ENCODE measurements around the gene ROS1. TPM values are rescaled to one million over a fixed set of nuclear protein-coding genes. Genes with fewer than 3 reads are reported as not detected.

The ROS1 gene
- total and polyA plus RNA-seq, 2 donors (not counting 1 experiment from before 2014, with no cell fraction given), result not detected

DNA sequence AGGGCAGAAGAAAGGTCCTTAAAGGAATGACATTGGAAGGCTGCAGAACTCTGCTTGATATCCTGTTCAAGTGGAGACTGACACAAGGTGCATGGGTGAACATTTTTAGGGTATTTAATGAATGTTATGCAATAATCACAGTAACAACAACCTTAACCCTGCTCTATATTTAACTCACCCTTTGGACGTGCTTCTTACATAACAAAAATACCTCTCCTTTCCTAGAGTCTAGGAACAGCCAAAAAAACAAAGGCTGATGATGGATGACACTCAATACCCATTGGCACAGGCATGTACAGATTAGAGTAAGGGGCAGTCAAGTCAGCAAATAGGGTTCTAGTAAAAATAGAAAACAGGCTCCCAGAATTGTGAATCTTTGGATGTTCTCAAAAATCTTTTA, 30.6 kb downstream of the ROS1 start:
- H3K36me3 ChIP-seq (replicated peaks in 1 of 2; ENCODE audit: control extremely low read depth in 1 of 2, control insufficient read depth in 1 of 2, extremely low read depth in 1 of 2, insufficient read depth in 2 of 2, low read length in 1 of 2), result no peaks in the 10 kb centered on the region
- H3K4me2 ChIP-seq (replicated peaks; ENCODE audit: low read depth, low read length, poor library complexity, severe bottlenecking), result no peak overlapping the region
- no peak overlapping the region for H2AFZ ChIP-seq (ENCODE audit: insufficient read depth, low read depth, low read length, poor library complexity, severe bottlenecking)
- ChIA-PET POLR2A (no interaction called here), CTCF (no interaction called here)
- no peaks in the 10 kb centered on the region for H4K20me1 ChIP-seq (ENCODE audit: control insufficient read depth, insufficient read depth, low read length, poor library complexity, severe bottlenecking)
- H3K9me3 ChIP-seq (ENCODE audit: control extremely low read depth in 1 of 3, control insufficient read depth in 2 of 3, insufficient read depth in 1 of 3, low read length in 2 of 3), result no peaks in the 10 kb centered on the region
- WGBS (ENCODE audit: insufficient coverage), result no CpG with 5 or more reads among the region's 1 CpG
- no peak overlapping the region for H3K27ac ChIP-seq (ENCODE audit: low read length in 2 of 2)
- Mint-ChIP-seq H3K4me3 (no peak overlapping the region), H3K9me3 (ENCODE audit: insufficient read depth) (no peaks in the 10 kb centered on the region), H3K4me1 (no peaks in the 10 kb centered on the region), H3K27me3 (peaks cover 3% of the 10 kb centered on the region), H3K27ac (no peak overlapping the region)
- no peak overlapping the region for H3K4me3 ChIP-seq (ENCODE audit: control extremely low read depth in 1 of 5, extremely low read depth in 1 of 5, insufficient read depth in 1 of 5, low read depth in 2 of 5, low read length in 4 of 5)
- intact Hi-C loops (cut with micrococcal nuclease), result no loop called here
- TF ChIP-seq EZH2 (IDR thresholded peaks at IDR 0.05; ENCODE audit: borderline replicate concordance, insufficient read depth, low read depth, low read length, poor library complexity, severe bottlenecking), result no peak
- TF ChIP-seq, protein P1, sequence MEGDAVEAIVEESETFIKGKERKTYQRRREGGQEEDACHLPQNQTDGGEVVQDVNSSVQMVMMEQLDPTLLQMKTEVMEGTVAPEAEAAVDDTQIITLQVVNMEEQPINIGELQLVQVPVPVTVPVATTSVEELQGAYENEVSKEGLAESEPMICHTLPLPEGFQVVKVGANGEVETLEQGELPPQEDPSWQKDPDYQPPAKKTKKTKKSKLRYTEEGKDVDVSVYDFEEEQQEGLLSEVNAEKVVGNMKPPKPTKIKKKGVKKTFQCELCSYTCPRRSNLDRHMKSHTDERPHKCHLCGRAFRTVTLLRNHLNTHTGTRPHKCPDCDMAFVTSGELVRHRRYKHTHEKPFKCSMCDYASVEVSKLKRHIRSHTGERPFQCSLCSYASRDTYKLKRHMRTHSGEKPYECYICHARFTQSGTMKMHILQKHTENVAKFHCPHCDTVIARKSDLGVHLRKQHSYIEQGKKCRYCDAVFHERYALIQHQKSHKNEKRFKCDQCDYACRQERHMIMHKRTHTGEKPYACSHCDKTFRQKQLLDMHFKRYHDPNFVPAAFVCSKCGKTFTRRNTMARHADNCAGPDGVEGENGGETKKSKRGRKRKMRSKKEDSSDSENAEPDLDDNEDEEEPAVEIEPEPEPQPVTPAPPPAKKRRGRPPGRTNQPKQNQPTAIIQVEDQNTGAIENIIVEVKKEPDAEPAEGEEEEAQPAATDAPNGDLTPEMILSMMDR (IDR thresholded peaks at IDR 0.05), result no peak
- H3K9ac ChIP-seq (ENCODE audit: low read length), result no peak overlapping the region
- DNase-seq (no peak), ATAC-seq (ENCODE audit: low read depth) (no peak)
- no peaks in the 10 kb centered on the region for H3K27me3 ChIP-seq (replicated peaks in 1 of 4; ENCODE audit: control extremely low read depth in 1 of 4, control insufficient read depth in 3 of 4, insufficient read depth in 4 of 4, low read length in 3 of 4)
- no peaks in the 10 kb centered on the region for H3K4me1 ChIP-seq (ENCODE audit: control insufficient read depth in 2 of 2, insufficient read depth in 2 of 2, low read length in 2 of 2)
- H3K79me2 ChIP-seq (ENCODE audit: control insufficient read depth, insufficient read depth, low read length), result no peaks in the 10 kb centered on the region

DNA sequence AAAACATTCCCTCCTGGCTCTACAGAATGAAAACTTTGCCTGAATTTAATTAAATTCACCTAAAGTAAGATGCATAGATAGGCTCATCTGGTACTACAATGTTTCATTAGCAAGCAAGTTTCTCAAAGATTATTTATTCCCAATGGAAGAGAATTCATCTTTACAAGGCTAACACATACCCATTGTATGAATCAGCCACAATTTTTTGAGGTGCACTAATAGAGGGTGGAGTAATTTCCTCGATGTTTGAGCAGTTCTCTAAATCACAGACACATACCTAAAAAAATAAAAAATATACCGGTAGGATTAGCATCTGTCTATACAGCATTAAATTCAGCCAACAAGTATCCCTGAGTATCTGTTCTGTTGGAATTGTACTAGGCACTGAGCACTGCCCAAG, 32.7 kb downstream of the ROS1 start:
- DNase-seq (no peak), ATAC-seq (ENCODE audit: low read depth) (no peak)
- Histone ChIP-seq H3K9me3 (ENCODE audit: control extremely low read depth in 1 of 3, control insufficient read depth in 2 of 3, insufficient read depth in 1 of 3, low read length in 2 of 3) (no peaks in the 10 kb centered on the region), H4K20me1 (ENCODE audit: control insufficient read depth, insufficient read depth, low read length, poor library complexity, severe bottlenecking) (no peaks in the 10 kb centered on the region), H3K27me3 (replicated peaks in 1 of 4; ENCODE audit: control extremely low read depth in 1 of 4, control insufficient read depth in 3 of 4, insufficient read depth in 4 of 4, low read length in 3 of 4) (no peaks in the 10 kb centered on the region), H3K79me2 (ENCODE audit: control insufficient read depth, insufficient read depth, low read length) (no peaks in the 10 kb centered on the region), H3K36me3 (replicated peaks in 1 of 2; ENCODE audit: control extremely low read depth in 1 of 2, control insufficient read depth in 1 of 2, extremely low read depth in 1 of 2, insufficient read depth in 2 of 2, low read length in 1 of 2) (no peaks in the 10 kb centered on the region), H3K4me3 (ENCODE audit: control extremely low read depth in 1 of 5, extremely low read depth in 1 of 5, insufficient read depth in 1 of 5, low read depth in 2 of 5, low read length in 4 of 5) (no peak overlapping the region), H2AFZ (ENCODE audit: insufficient read depth, low read depth, low read length, poor library complexity, severe bottlenecking) (no peak overlapping the region), H3K9ac (ENCODE audit: low read length) (no peak overlapping the region), H3K4me2 (replicated peaks; ENCODE audit: low read depth, low read length, poor library complexity, severe bottlenecking) (no peak overlapping the region), H3K27ac (ENCODE audit: low read length in 2 of 2) (no peak overlapping the region), H3K4me1 (ENCODE audit: control insufficient read depth in 2 of 2, insufficient read depth in 2 of 2, low read length in 2 of 2) (no peaks in the 10 kb centered on the region)
- intact Hi-C loops (cut with micrococcal nuclease), result no loop called here
- WGBS (ENCODE audit: insufficient coverage), result no CpG with 5 or more reads among the region's 2 CpGs
- Mint-ChIP-seq H3K4me3 (no peak overlapping the region), H3K9me3 (ENCODE audit: insufficient read depth) (no peaks in the 10 kb centered on the region), H3K4me1 (no peaks in the 10 kb centered on the region), H3K27me3 (peaks cover 3% of the 10 kb centered on the region), H3K27ac (no peak overlapping the region)
- ChIA-PET CTCF (no interaction called here), POLR2A (no interaction called here)
- TF ChIP-seq, protein P1 (IDR thresholded peaks at IDR 0.05), result no peak
- no peak for TF ChIP-seq EZH2 (IDR thresholded peaks at IDR 0.05; ENCODE audit: borderline replicate concordance, insufficient read depth, low read depth, low read length, poor library complexity, severe bottlenecking)

All from B cell (primary cell).